ENCODE data around the gene FAAP100.

GRCh38 chr17:81539961-81540675, 12.0 kb downstream of the FAAP100 start:
- TF ChIP-seq CTCF (IDR thresholded peaks at IDR 0.05): no peak
- TF ChIP-seq POLR2A (IDR thresholded peaks at IDR 0.05): no peak

Data from right lobe of liver (tissue), 4 donors.